Neural cell (in vitro differentiated cells): Measurements from ENCODE around the gene FAM187B. TPM values are rescaled to one million over a fixed set of nuclear protein-coding genes. Genes with fewer than 3 reads are reported as not detected.

Source experiments
- H2AFZ ChIP-seq: fragments of 200-600, 300-800 bp; sonication (generic), shearing (Covaris generic); 2 replicates; pipeline ENCODE4 v1.6.0; 2014; ENCODE audit warnings: low read depth, mild to moderate bottlenecking, antibody characterized with exemption, low read length, moderate library complexity
- H3F3A ChIP-seq: fragments of 200-600 bp; shearing (Covaris generic); 2 replicates; pipeline ENCODE4 v1.6.1; 2016; ENCODE audit warnings: mild to moderate bottlenecking, moderate library complexity, mixed read lengths, antibody characterized with exemption, low read length; ENCODE audit not compliant: insufficient read depth, poor library complexity, severe bottlenecking
- H3K27ac ChIP-seq: fragments of 200-600, 300-800 bp; sonication (generic), shearing (Covaris generic); 2 replicates; pipeline ENCODE4 v1.5.1; 2014; ENCODE audit warnings: mild to moderate bottlenecking, low read length, moderate library complexity
- H3K27me3 ChIP-seq: fragments of 300-800, 200-600 bp; sonication (generic), shearing (Covaris generic); 2 replicates; pipeline ENCODE4 v1.6.0; 2014; ENCODE audit warnings: mild to moderate bottlenecking, low read depth, low read length, moderate library complexity; ENCODE audit not compliant: insufficient read depth
- H3K36me3 ChIP-seq: fragments of 300-800, 200-600 bp; sonication (generic), shearing (Covaris generic); 2 replicates; pipeline ENCODE4 v1.5.1; 2014; ENCODE audit warnings: mild to moderate bottlenecking, antibody characterized with exemption, low read length, moderate library complexity; ENCODE audit not compliant: insufficient read depth
- H3K4me2 ChIP-seq: fragments of 300-800, 200-600 bp; sonication (generic), shearing (Covaris generic); 2 replicates; pipeline ENCODE4 v1.6.0; 2014; ENCODE audit warnings: mild to moderate bottlenecking, low read length
- H3K4me3 ChIP-seq: fragments of 300-800, 200-600 bp; sonication (generic), shearing (Covaris generic); 2 replicates; pipeline ENCODE4 v1.5.1; 2014; ENCODE audit warnings: mild to moderate bottlenecking, low read length, moderate library complexity
- H3K79me2 ChIP-seq: fragments of 200-600 bp; shearing (Covaris generic); replicated peaks from 2 replicates; pipeline ENCODE4 v1.6.0; 2014; ENCODE audit warnings: mild to moderate bottlenecking, low read length, moderate library complexity; ENCODE audit not compliant: insufficient read depth
- H3K9ac ChIP-seq: fragments of 300-800, 200-600 bp; sonication (generic), shearing (Covaris generic); 2 replicates; pipeline ENCODE4 v1.6.1; 2016; ENCODE audit warnings: mild to moderate bottlenecking, low read length, mixed read lengths
- H3K9me2 ChIP-seq: fragments of 200-600 bp; shearing (Covaris generic); 2 replicates; pipeline ENCODE4 v1.6.1; 2016; ENCODE audit warnings: mild to moderate bottlenecking, low read length, mixed read lengths; ENCODE audit not compliant: insufficient read depth
- H3K9me3 ChIP-seq: fragments of 200-600, 300-800 bp; sonication (generic), shearing (Covaris generic); 2 replicates; pipeline ENCODE4 v1.6.1; 2016; ENCODE audit warnings: mild to moderate bottlenecking, mixed run types, low read length, moderate library complexity, mixed read lengths
- H4K20me1 ChIP-seq: fragments of 200-600 bp; shearing (Covaris generic); 2 replicates; pipeline ENCODE4 v1.6.1; 2016; ENCODE audit warnings: mild to moderate bottlenecking, mixed run types; ENCODE audit not compliant: insufficient read depth
- EP300 ChIP-seq: fragments of 450-650 bp; conservative IDR thresholded peaks from 2 replicates; pipeline ENCODE4 v1.6.1; 2014; ENCODE audit warnings: antibody characterized with exemption, mild to moderate bottlenecking, moderate library complexity; ENCODE audit not compliant: poor library complexity, severe bottlenecking
- EZH2 ChIP-seq: fragments of 200-600, 300-800 bp; shearing (Covaris generic), sonication (generic); IDR thresholded peaks from 2 replicates; pipeline ENCODE4 v1.6.1; 2014; ENCODE audit warnings: antibody characterized with exemption, low read length, borderline replicate concordance, mild to moderate bottlenecking; ENCODE audit not compliant: insufficient read depth, poor library complexity, severe bottlenecking
- MXI1 ChIP-seq: fragments of 450-650 bp; conservative IDR thresholded peaks from 2 replicates; pipeline ENCODE4 v1.6.1; 2014; ENCODE audit warnings: antibody characterized with exemption, mild to moderate bottlenecking; ENCODE audit not compliant: poor library complexity, severe bottlenecking
- POLR2AphosphoS5 ChIP-seq: IDR thresholded peaks from 2 replicates; pipeline ENCODE4 v1.6.1; 2012
- RAD21 ChIP-seq: fragments of 450-650 bp; conservative IDR thresholded peaks from 2 replicates; pipeline ENCODE4 v1.6.1; 2014; ENCODE audit warnings: antibody characterized with exemption, mild to moderate bottlenecking, moderate library complexity
- SMC3 ChIP-seq: fragments of 450-650 bp; conservative IDR thresholded peaks from 2 replicates; pipeline ENCODE4 v1.6.1; 2014; ENCODE audit warnings: antibody characterized with exemption, mild to moderate bottlenecking, moderate library complexity; ENCODE audit not compliant: poor library complexity
- TAF1 ChIP-seq: IDR thresholded peaks from 2 replicates; pipeline ENCODE4 v1.6.1; 2012; ENCODE audit warnings: low read depth
- polyA plus RNA-seq: library from polyadenylated mRNA; depleted of rRNA; stranded (reverse); fragments of >200 nt; gene quantifications from 2 replicates; pipeline ENCODE4 v1.2.3, GENCODE V29; 2014
- TF ChIP-seq, protein P1 (sequence below): fragments of 450-650 bp; IDR thresholded peaks from 2 replicates; pipeline ENCODE4 v1.5.1; 2014; ENCODE audit warnings: antibody characterized with exemption, mild to moderate bottlenecking, moderate library complexity; ENCODE audit not compliant: poor library complexity, severe bottlenecking
- TF ChIP-seq, protein P2 (sequence below): IDR thresholded peaks from 2 replicates; pipeline ENCODE4 v1.6.1; 2012; ENCODE audit warnings: borderline replicate concordance

FAM187B gene
- polyA plus RNA-seq, 1 donor from 2014 or later = not detected

DNA sequence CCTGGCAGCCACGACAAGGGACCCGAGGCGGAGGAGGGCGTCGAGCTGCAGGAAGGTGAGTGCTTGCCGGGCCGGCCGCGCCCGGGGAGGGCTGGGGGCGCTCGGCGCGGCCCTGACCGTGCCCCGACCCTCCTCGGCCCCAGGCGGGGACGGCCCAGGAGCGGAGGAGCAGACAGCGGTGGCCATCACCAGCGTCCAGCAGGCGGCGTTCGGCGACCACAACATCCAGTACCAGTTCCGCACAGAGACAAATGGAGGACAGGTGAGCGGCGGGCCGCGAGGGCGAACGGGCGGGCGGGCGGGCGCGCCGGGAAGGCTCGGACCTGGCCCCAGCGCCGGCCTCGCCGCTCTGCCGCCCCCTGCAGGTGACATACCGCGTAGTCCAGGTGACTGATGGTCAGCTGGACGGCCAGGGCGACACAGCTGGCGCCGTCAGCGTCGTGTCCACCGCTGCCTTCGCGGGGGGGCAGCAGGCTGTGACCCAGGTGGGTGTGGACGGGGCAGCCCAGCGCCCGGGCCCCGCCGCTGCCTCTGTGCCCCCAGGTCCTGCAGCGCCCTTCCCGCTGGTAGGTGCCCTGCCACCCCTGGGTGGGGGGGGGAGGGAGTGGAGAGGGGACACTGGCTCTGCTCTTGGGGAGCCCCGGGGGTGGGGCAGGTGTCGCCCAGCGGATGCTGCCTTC is 41.0 kb upstream of the FAM187B start:
- peak overlapping the region; percentile 83 for H3K4me3 ChIP-seq
- H3K36me3 ChIP-seq = no peaks in the 10 kb centered on the region
- peak overlapping the region; percentile 68 for H3K4me2 ChIP-seq

DNA sequence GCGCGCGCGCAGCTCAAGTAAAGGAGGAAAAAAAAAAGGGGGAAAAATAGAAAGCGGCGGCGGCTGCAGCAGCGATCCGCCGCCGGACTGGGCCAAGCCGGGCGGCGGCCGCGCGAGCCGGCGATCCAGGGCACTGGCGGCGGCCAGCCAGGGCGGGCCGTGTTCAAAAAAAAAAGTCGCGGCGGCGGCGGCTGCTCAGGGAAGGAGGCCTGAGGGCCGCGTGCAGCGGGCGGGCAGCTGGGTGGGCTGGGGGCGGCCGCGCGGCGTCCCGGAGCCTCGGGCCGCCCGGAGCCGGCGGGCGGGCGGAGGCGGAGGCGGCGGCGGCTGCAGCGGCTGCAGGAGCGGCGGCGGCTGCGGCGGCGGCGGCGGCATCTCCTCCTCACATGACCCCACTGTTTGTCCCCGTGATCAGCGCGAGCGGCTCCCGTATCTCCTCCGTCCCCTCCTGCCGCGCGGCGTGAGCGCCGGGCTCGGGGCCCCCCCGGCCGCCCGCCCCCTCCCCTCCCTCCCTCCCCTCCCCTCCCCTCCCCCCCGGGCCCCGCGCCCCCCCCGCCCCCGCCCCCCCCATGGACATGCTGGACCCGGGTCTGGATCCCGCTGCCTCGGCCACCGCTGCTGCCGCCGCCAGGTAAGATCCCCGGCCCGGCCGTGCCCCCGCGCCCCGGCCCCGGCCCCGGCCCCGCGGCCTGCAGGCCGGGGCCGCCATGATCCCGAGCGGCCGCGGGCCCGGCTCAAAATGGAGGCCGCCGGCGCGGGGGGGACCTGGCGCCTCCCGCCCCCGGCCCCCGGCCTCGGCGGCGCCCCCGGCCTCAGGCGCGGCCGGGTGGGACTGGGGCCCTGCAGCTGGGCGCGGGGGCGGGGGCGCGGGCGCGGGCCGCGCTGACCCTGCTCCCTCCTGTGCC is 40.2 kb upstream of the FAM187B start, which contains the start of gene USF2:
TSS of gene USF2 (plus strand) at position 427 of the 902 bp plus-strand sequence. CDS start at position 567, 140 bp downstream.
- H3F3A ChIP-seq = no peaks in the 10 kb centered on the region
- peak within 1 kb of the TSS; percentile 94 for H3K4me3 ChIP-seq
- H3K79me2 ChIP-seq = peaks cover 6% of the 10 kb centered on the region
- no peaks in the 10 kb centered on the region for H3K36me3 ChIP-seq
- H3K9me3 ChIP-seq = no peaks in the 10 kb centered on the region
- no peaks in the 10 kb centered on the region for H3K27me3 ChIP-seq
- no peaks in the 10 kb centered on the region for H3K9me2 ChIP-seq
- peak within 1 kb of the TSS; percentile 94 for H3K4me2 ChIP-seq
- TF ChIP-seq POLR2AphosphoS5 = peak; percentile 75
- TF ChIP-seq MXI1 = peak; percentile 24
- TF ChIP-seq EP300 = no peak
- peak within 1 kb of the TSS; percentile 86 for H3K9ac ChIP-seq
- peak within 1 kb of the TSS; percentile 65 for H2AFZ ChIP-seq
- H4K20me1 ChIP-seq = no peaks in the 10 kb centered on the region
- peak within 1 kb of the TSS; percentile 81 for H3K27ac ChIP-seq

More for the DNA sequence above, 41.0 kb upstream of the FAM187B start:
- H3K79me2 ChIP-seq = peaks cover 6% of the 10 kb centered on the region
- H3K27me3 ChIP-seq = no peaks in the 10 kb centered on the region
- H4K20me1 ChIP-seq = no peaks in the 10 kb centered on the region
- no peaks in the 10 kb centered on the region for H3K9me3 ChIP-seq
- TF ChIP-seq, protein P1, sequence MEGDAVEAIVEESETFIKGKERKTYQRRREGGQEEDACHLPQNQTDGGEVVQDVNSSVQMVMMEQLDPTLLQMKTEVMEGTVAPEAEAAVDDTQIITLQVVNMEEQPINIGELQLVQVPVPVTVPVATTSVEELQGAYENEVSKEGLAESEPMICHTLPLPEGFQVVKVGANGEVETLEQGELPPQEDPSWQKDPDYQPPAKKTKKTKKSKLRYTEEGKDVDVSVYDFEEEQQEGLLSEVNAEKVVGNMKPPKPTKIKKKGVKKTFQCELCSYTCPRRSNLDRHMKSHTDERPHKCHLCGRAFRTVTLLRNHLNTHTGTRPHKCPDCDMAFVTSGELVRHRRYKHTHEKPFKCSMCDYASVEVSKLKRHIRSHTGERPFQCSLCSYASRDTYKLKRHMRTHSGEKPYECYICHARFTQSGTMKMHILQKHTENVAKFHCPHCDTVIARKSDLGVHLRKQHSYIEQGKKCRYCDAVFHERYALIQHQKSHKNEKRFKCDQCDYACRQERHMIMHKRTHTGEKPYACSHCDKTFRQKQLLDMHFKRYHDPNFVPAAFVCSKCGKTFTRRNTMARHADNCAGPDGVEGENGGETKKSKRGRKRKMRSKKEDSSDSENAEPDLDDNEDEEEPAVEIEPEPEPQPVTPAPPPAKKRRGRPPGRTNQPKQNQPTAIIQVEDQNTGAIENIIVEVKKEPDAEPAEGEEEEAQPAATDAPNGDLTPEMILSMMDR = peak; percentile 69
- peak; percentile 53 for TF ChIP-seq SMC3
- no peak for TF ChIP-seq TAF1
- TF ChIP-seq MXI1 = peak; percentile 20
- peak; percentile 32 for TF ChIP-seq POLR2AphosphoS5
- no peak for TF ChIP-seq EZH2
- TF ChIP-seq, protein P2, sequence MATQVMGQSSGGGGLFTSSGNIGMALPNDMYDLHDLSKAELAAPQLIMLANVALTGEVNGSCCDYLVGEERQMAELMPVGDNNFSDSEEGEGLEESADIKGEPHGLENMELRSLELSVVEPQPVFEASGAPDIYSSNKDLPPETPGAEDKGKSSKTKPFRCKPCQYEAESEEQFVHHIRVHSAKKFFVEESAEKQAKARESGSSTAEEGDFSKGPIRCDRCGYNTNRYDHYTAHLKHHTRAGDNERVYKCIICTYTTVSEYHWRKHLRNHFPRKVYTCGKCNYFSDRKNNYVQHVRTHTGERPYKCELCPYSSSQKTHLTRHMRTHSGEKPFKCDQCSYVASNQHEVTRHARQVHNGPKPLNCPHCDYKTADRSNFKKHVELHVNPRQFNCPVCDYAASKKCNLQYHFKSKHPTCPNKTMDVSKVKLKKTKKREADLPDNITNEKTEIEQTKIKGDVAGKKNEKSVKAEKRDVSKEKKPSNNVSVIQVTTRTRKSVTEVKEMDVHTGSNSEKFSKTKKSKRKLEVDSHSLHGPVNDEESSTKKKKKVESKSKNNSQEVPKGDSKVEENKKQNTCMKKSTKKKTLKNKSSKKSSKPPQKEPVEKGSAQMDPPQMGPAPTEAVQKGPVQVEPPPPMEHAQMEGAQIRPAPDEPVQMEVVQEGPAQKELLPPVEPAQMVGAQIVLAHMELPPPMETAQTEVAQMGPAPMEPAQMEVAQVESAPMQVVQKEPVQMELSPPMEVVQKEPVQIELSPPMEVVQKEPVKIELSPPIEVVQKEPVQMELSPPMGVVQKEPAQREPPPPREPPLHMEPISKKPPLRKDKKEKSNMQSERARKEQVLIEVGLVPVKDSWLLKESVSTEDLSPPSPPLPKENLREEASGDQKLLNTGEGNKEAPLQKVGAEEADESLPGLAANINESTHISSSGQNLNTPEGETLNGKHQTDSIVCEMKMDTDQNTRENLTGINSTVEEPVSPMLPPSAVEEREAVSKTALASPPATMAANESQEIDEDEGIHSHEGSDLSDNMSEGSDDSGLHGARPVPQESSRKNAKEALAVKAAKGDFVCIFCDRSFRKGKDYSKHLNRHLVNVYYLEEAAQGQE = no peak
- peak; percentile 56 for TF ChIP-seq RAD21
- no peak for TF ChIP-seq EP300
- H2AFZ ChIP-seq = no peak overlapping the region
- peak overlapping the region; percentile 74 for H3K9ac ChIP-seq
- H3K27ac ChIP-seq = peak overlapping the region; percentile 62
- no peaks in the 10 kb centered on the region for H3K9me2 ChIP-seq
- no peaks in the 10 kb centered on the region for H3F3A ChIP-seq
